Measurements from ENCODE around the gene KRTAP10-6.

The KRTAP10-6 gene

DNA sequence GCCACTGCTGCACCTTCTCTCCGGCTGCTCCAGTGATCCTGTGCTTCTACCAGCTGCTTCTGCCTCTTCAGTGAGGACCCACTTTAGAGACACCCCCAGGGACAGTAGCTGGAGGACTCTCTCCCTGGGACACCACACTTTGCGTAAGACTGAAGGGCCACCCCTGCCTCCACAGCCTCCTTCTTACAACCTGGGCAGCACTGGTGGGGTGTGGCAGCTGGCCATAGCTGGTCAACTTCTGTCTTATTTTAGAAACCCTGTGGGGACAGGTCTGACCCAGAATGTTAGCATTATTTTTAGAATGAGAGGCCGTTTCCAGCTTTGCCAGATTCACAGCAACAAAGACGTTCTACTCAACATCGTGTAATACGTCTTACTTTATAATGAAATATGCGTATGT lies 33.5 kb upstream of the KRTAP10-6 start:
- Histone ChIP-seq H2BK15ac (ENCODE audit: low read depth, poor library complexity, severe bottlenecking) (no peak overlapping the region), H2BK5ac (ENCODE audit: low read depth, low read length, poor library complexity, severe bottlenecking) (no peak overlapping the region), H3K9ac (ENCODE audit: low read length) (no peak overlapping the region), H3K4me1 (ENCODE audit: control insufficient read depth, insufficient read depth, low read depth, low read length) (no peaks in the 10 kb centered on the region), H3K4me2 (ENCODE audit: low read length, poor library complexity, severe bottlenecking) (no peak overlapping the region), H3K18ac (ENCODE audit: low read depth in 1 of 2, low read length in 2 of 2) (no peak overlapping the region), H2BK12ac (ENCODE audit: low read length in 2 of 2) (no peak overlapping the region), H3K27me3 (ENCODE audit: control insufficient read depth in 1 of 2, insufficient read depth in 1 of 2, low read length in 2 of 2) (no peaks in the 10 kb centered on the region), H4K8ac (ENCODE audit: low read length) (no peak overlapping the region), H3K27ac (ENCODE audit: low read length, poor library complexity, severe bottlenecking) (no peak overlapping the region), H3K36me3 (ENCODE audit: control insufficient read depth in 1 of 2, insufficient read depth in 2 of 2, low read depth in 1 of 2, low read length in 2 of 2) (no peaks in the 10 kb centered on the region), H3K79me1 (replicated peaks; ENCODE audit: low read length, poor library complexity, severe bottlenecking) (no peaks in the 10 kb centered on the region), H2BK120ac (ENCODE audit: low read depth, low read length) (no peak overlapping the region), H2AK5ac (ENCODE audit: low read length, severe bottlenecking) (no peak overlapping the region), H3K4ac (ENCODE audit: low read depth in 1 of 2, low read length in 2 of 2) (no peak overlapping the region), H3K14ac (ENCODE audit: low read length in 2 of 2) (no peak overlapping the region), H3K23ac (ENCODE audit: low read length in 2 of 2) (no peak overlapping the region), H3K9me3 (ENCODE audit: control insufficient read depth, low read length) (peaks cover 42% of the 10 kb centered on the region), H4K91ac (ENCODE audit: low read length) (no peak overlapping the region), H3K4me3 (ENCODE audit: insufficient read depth in 1 of 2, low read depth in 1 of 2, low read length in 2 of 2) (no peak overlapping the region), H2AFZ (ENCODE audit: low read depth, low read length) (no peak overlapping the region)
- no peak for DNase-seq
- WGBS = 79% methylated on average over 4 of the region's 7 CpGs

DNA sequence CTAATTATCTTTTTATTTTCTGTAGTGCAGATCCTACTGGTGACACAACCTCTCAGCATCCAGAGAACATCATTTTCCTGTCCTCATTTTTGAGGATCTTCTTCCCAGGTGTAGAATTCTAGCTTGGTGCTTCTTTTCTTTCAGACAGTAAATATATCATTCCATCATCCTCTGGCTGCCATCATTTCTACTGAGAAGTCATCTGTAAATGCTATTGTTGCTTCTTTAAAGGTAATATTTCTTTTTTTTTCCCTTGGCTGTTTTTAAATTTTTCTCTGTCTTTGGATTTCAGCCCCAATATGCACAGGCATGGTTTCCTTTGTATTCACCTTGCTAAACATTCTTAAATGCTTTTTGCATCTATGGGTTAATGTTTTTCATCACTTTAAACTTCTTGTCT lies 31.3 kb upstream of the KRTAP10-6 start:
- Histone ChIP-seq H3K4me3 (ENCODE audit: insufficient read depth in 1 of 2, low read depth in 1 of 2, low read length in 2 of 2) (no peak overlapping the region), H2BK5ac (ENCODE audit: low read depth, low read length, poor library complexity, severe bottlenecking) (no peak overlapping the region), H2BK120ac (ENCODE audit: low read depth, low read length) (no peak overlapping the region), H4K8ac (ENCODE audit: low read length) (no peak overlapping the region), H3K14ac (ENCODE audit: low read length in 2 of 2) (no peak overlapping the region), H3K9me3 (ENCODE audit: control insufficient read depth, low read length) (peaks cover 56% of the 10 kb centered on the region), H3K23ac (ENCODE audit: low read length in 2 of 2) (no peak overlapping the region), H3K4ac (ENCODE audit: low read depth in 1 of 2, low read length in 2 of 2) (no peak overlapping the region), H3K9ac (ENCODE audit: low read length) (no peak overlapping the region), H4K91ac (ENCODE audit: low read length) (no peak overlapping the region), H3K18ac (ENCODE audit: low read depth in 1 of 2, low read length in 2 of 2) (no peak overlapping the region), H2AFZ (ENCODE audit: low read depth, low read length) (no peak overlapping the region), H2BK12ac (ENCODE audit: low read length in 2 of 2) (no peak overlapping the region), H3K4me1 (ENCODE audit: control insufficient read depth, insufficient read depth, low read depth, low read length) (no peaks in the 10 kb centered on the region), H2AK5ac (ENCODE audit: low read length, severe bottlenecking) (no peak overlapping the region), H2BK15ac (ENCODE audit: low read depth, poor library complexity, severe bottlenecking) (no peak overlapping the region), H3K36me3 (ENCODE audit: control insufficient read depth in 1 of 2, insufficient read depth in 2 of 2, low read depth in 1 of 2, low read length in 2 of 2) (no peaks in the 10 kb centered on the region), H3K79me1 (replicated peaks; ENCODE audit: low read length, poor library complexity, severe bottlenecking) (no peaks in the 10 kb centered on the region), H3K27ac (ENCODE audit: low read length, poor library complexity, severe bottlenecking) (no peak overlapping the region), H3K4me2 (ENCODE audit: low read length, poor library complexity, severe bottlenecking) (no peak overlapping the region), H3K27me3 (ENCODE audit: control insufficient read depth in 1 of 2, insufficient read depth in 1 of 2, low read length in 2 of 2) (no peaks in the 10 kb centered on the region)
- no peak for DNase-seq

DNA sequence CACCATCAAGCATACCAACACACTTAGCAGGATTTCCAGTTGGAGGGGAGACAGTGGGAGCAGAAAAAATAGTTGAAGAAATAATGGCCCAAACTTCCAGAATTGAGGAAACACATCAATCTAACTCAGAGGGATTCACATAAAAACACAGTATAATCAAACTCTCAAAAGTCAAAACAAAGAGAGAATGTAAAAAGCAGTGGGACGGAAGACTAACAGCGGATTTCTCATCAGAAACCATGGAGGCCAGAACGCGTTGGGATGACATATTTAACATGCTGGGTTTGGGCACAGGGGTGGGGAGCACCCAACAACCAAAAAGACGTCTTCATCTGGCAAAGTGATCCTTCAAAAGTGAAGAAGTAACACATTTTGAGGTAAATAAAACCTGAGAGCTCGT lies 27.6 kb upstream of the KRTAP10-6 start:
- Histone ChIP-seq H2AK5ac (ENCODE audit: low read length, severe bottlenecking) (no peak overlapping the region), H3K4me2 (ENCODE audit: low read length, poor library complexity, severe bottlenecking) (no peak overlapping the region), H2AFZ (ENCODE audit: low read depth, low read length) (no peak overlapping the region), H2BK12ac (ENCODE audit: low read length in 2 of 2) (no peak overlapping the region), H2BK120ac (ENCODE audit: low read depth, low read length) (no peak overlapping the region), H3K23ac (ENCODE audit: low read length in 2 of 2) (no peak overlapping the region), H3K18ac (ENCODE audit: low read depth in 1 of 2, low read length in 2 of 2) (no peak overlapping the region), H3K79me1 (replicated peaks; ENCODE audit: low read length, poor library complexity, severe bottlenecking) (no peaks in the 10 kb centered on the region), H4K8ac (ENCODE audit: low read length) (no peak overlapping the region), H3K4me3 (ENCODE audit: insufficient read depth in 1 of 2, low read depth in 1 of 2, low read length in 2 of 2) (no peak overlapping the region), H2BK5ac (ENCODE audit: low read depth, low read length, poor library complexity, severe bottlenecking) (no peak overlapping the region), H3K4me1 (ENCODE audit: control insufficient read depth, insufficient read depth, low read depth, low read length) (no peaks in the 10 kb centered on the region), H3K14ac (ENCODE audit: low read length in 2 of 2) (no peak overlapping the region), H3K9me3 (ENCODE audit: control insufficient read depth, low read length) (peaks cover 45% of the 10 kb centered on the region), H3K9ac (ENCODE audit: low read length) (no peak overlapping the region), H4K91ac (ENCODE audit: low read length) (no peak overlapping the region), H2BK15ac (ENCODE audit: low read depth, poor library complexity, severe bottlenecking) (no peak overlapping the region), H3K4ac (ENCODE audit: low read depth in 1 of 2, low read length in 2 of 2) (no peak overlapping the region), H3K27me3 (ENCODE audit: control insufficient read depth in 1 of 2, insufficient read depth in 1 of 2, low read length in 2 of 2) (no peaks in the 10 kb centered on the region), H3K36me3 (ENCODE audit: control insufficient read depth in 1 of 2, insufficient read depth in 2 of 2, low read depth in 1 of 2, low read length in 2 of 2) (no peaks in the 10 kb centered on the region), H3K27ac (ENCODE audit: low read length, poor library complexity, severe bottlenecking) (no peak overlapping the region)
- DNase-seq = no peak
- WGBS = 80% methylated on average over 6 of the region's 6 CpGs

DNA sequence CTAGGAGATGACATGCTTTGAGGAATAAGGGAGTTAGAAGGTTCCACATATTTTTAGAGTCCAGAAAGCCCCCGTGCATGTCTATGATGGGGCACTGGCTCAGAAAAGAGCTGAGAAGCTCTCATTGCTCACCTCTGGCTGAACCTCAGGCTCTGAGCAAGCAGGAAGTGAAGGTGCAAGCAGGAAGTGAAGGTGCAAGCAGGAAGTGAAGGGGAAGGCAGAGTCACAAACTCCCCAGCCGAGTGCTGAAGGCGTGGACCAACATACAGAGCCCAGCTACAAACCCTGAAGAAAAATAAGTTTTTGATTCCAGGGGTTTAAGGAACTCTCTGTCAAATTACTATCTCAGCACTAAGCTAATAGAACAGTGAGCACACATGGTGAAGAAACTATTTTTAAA lies 26.6 kb upstream of the KRTAP10-6 start:
- no peak overlapping the region for H2BK12ac ChIP-seq (ENCODE audit: low read length in 2 of 2)

More for the DNA sequence above, 26.6 kb upstream of the KRTAP10-6 start:
- H3K4me1 ChIP-seq (ENCODE audit: control insufficient read depth, insufficient read depth, low read depth, low read length) = no peaks in the 10 kb centered on the region
- H3K79me1 ChIP-seq (replicated peaks; ENCODE audit: low read length, poor library complexity, severe bottlenecking) = no peaks in the 10 kb centered on the region
- no peak overlapping the region for H3K27ac ChIP-seq (ENCODE audit: low read length, poor library complexity, severe bottlenecking)
- no peak overlapping the region for H2AK5ac ChIP-seq (ENCODE audit: low read length, severe bottlenecking)
- no peak overlapping the region for H4K91ac ChIP-seq (ENCODE audit: low read length)
- no peak overlapping the region for H4K8ac ChIP-seq (ENCODE audit: low read length)
- peaks cover 35% of the 10 kb centered on the region for H3K9me3 ChIP-seq (ENCODE audit: control insufficient read depth, low read length)
- no peak overlapping the region for H3K4me2 ChIP-seq (ENCODE audit: low read length, poor library complexity, severe bottlenecking)
- no peak overlapping the region for H2BK5ac ChIP-seq (ENCODE audit: low read depth, low read length, poor library complexity, severe bottlenecking)
- H3K4me3 ChIP-seq (ENCODE audit: insufficient read depth in 1 of 2, low read depth in 1 of 2, low read length in 2 of 2) = no peak overlapping the region
- DNase-seq = no peak
- no peak overlapping the region for H2BK120ac ChIP-seq (ENCODE audit: low read depth, low read length)
- 78% methylated on average over 1 of the region's 3 CpGs for WGBS
- no peaks in the 10 kb centered on the region for H3K27me3 ChIP-seq (ENCODE audit: control insufficient read depth in 1 of 2, insufficient read depth in 1 of 2, low read length in 2 of 2)
- H3K23ac ChIP-seq (ENCODE audit: low read length in 2 of 2) = no peak overlapping the region
- H2AFZ ChIP-seq (ENCODE audit: low read depth, low read length) = no peak overlapping the region
- no peak overlapping the region for H2BK15ac ChIP-seq (ENCODE audit: low read depth, poor library complexity, severe bottlenecking)
- no peak overlapping the region for H3K4ac ChIP-seq (ENCODE audit: low read depth in 1 of 2, low read length in 2 of 2)
- no peaks in the 10 kb centered on the region for H3K36me3 ChIP-seq (ENCODE audit: control insufficient read depth in 1 of 2, insufficient read depth in 2 of 2, low read depth in 1 of 2, low read length in 2 of 2)
- no peak overlapping the region for H3K9ac ChIP-seq (ENCODE audit: low read length)
- no peak overlapping the region for H3K18ac ChIP-seq (ENCODE audit: low read depth in 1 of 2, low read length in 2 of 2)
- no peak overlapping the region for H3K14ac ChIP-seq (ENCODE audit: low read length in 2 of 2)
